AG04449 (cell line): ENCODE measurements around the gene COMMD7.
"Not testable (repeated sequence)": the region's sequence is repeated elsewhere in the genome, so short reads cannot be mapped to it uniquely, and the experiment has no call there.

Experiments
- CTCF ChIA-PET: fragments of 350-600 bp; formaldehyde crosslinking; extraction: SDS; loops from one replicate; lab custom pipeline; 2021; ENCODE audit warnings: antibody characterized with exemption; lab: Yijun Ruan, JAX
- POLR2A ChIA-PET: fragments of 400-600, 350-600 bp; formaldehyde crosslinking; extraction: SDS; loops from one replicate; lab custom pipeline; 2020; ENCODE audit warnings: antibody characterized with exemption, inconsistent platforms; lab: Yijun Ruan, JAX
- DNase-seq: peaks from one replicate; pipeline ENCODE4 v3.0.0-alpha.2; 2010; ENCODE audit warnings: low read depth, low spot score
- H3K4me3 ChIP-seq: 2 replicates; pipeline ENCODE4 v1.5.1; 2011; ENCODE audit warnings: low read depth, mild to moderate bottlenecking, control low read depth, low read length
- CTCF ChIP-seq: IDR thresholded peaks from one replicate; pipeline ENCODE4 v1.5.1; 2011; ENCODE audit warnings: mild to moderate bottlenecking, moderate library complexity, low read length, control low read depth, inconsistent platforms; ENCODE audit not compliant: insufficient read depth; ENCODE audit errors: missing control alignments

COMMD7 gene

GRCh38 chr20:32697608-32698007 lies 45.7 kb downstream of the COMMD7 start:
- no peak for TF ChIP-seq CTCF
- H3K4me3 ChIP-seq, result no peak overlapping the region
- no peak for DNase-seq
- ChIA-PET CTCF (interaction anchor here (2.5 kb wide), 1 partner anchor 81 kb away, joined by 9 read pairs; no protein-coding TSS in a partner anchor), POLR2A (no interaction called here)

- CTCF ChIA-PET, result no interaction called here
- no peak for TF ChIP-seq CTCF
- POLR2A ChIA-PET, result no interaction called here
- H3K4me3 ChIP-seq, result no peak overlapping the region
- no peak for DNase-seq
Measured at GRCh38 chr20:32695089-32695488, 48.2 kb downstream of the COMMD7 start.

GRCh38 chr20:32688966-32689365 lies 54.3 kb downstream of the COMMD7 start:
- POLR2A ChIA-PET, CTCF ChIA-PET, DNase-seq, H3K4me3 ChIP-seq: not testable (repeated sequence)

- no peak overlapping the region for H3K4me3 ChIP-seq
- ChIA-PET POLR2A (interaction anchor here (0.6 kb wide), 1 partner anchor 154 kb away, joined by 3 read pairs; no protein-coding TSS in a partner anchor), CTCF (interaction anchor here (1.0 to 1.8 kb wide), 2 partner anchors 91 to 165 kb away, joined by 4 to 8 read pairs; no protein-coding TSS in a partner anchor)
- no peak for DNase-seq
- no peak for TF ChIP-seq CTCF
Measured at GRCh38 chr20:32687180-32687532, 56.1 kb downstream of the COMMD7 start.

GRCh38 chr20:32686530-32687179 lies 56.6 kb downstream of the COMMD7 start:
- ChIA-PET POLR2A (interaction anchor here (0.6 kb wide), 1 partner anchor 154 kb away, joined by 3 read pairs; no protein-coding TSS in a partner anchor), CTCF (interaction anchor here (1.0 to 1.8 kb wide), 3 partner anchors 11 to 165 kb away, joined by 3 to 8 read pairs (median 4); no protein-coding TSS in a partner anchor)
- no peak overlapping the region for H3K4me3 ChIP-seq
- DNase-seq, result no peak
- TF ChIP-seq CTCF, result no peak

GRCh38 chr20:32685541-32686529 lies 57.4 kb downstream of the COMMD7 start:
- TF ChIP-seq CTCF, result no peak
- H3K4me3 ChIP-seq, result no peak overlapping the region
- POLR2A ChIA-PET, result interaction anchor here (0.7 kb wide), 1 partner anchor 90 kb away, joined by 4 read pairs; no protein-coding TSS in a partner anchor
- CTCF ChIA-PET, result interaction anchor here (1.0 to 3.6 kb wide), 3 partner anchors 10 to 93 kb away, joined by 3 to 15 read pairs (median 8); partner anchors contain the start of gene C20orf203
- peak; percentile 83 for DNase-seq
